HL-60 (cell line): ENCODE data around the gene WAC.

Experiments
- POLR2AphosphoS5 ChIP-seq: IDR thresholded peaks from 2 replicates; pipeline ENCODE4 v1.6.1; 2012; ENCODE audit warnings: low read depth
- TF ChIP-seq, protein P1 (sequence below): IDR thresholded peaks from one replicate; pipeline ENCODE4 v1.5.1; 2011; ENCODE audit warnings: low read length, control low read depth, inconsistent platforms; ENCODE audit not compliant: insufficient read depth

DNA sequence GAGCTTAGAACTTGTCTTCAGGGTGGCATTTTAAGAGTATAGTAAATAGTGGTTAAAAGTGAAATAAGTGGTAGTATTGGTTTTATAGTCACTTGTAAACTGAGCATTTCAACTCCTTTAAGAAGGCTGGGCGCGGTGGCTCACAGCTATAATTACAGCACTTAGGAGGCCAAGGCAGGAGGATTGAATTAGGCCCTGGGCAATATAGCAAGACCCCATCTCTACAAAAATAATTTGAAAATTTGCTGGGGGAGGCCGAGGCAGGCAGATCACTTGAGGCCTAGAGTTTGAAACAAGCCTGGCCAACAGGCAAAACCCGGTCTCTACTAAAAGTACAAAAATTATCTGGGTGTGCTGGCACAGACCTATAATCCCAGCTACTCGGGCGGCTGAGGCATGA lies 80.0 kb downstream of the WAC start:
- TF ChIP-seq, protein P1, sequence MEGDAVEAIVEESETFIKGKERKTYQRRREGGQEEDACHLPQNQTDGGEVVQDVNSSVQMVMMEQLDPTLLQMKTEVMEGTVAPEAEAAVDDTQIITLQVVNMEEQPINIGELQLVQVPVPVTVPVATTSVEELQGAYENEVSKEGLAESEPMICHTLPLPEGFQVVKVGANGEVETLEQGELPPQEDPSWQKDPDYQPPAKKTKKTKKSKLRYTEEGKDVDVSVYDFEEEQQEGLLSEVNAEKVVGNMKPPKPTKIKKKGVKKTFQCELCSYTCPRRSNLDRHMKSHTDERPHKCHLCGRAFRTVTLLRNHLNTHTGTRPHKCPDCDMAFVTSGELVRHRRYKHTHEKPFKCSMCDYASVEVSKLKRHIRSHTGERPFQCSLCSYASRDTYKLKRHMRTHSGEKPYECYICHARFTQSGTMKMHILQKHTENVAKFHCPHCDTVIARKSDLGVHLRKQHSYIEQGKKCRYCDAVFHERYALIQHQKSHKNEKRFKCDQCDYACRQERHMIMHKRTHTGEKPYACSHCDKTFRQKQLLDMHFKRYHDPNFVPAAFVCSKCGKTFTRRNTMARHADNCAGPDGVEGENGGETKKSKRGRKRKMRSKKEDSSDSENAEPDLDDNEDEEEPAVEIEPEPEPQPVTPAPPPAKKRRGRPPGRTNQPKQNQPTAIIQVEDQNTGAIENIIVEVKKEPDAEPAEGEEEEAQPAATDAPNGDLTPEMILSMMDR, result no peak
- no peak for TF ChIP-seq POLR2AphosphoS5
